GM19043 (cell line): ENCODE data around the gene ACSL3.

Experiments
- ATAC-seq: cut with Tn5 transposase; IDR thresholded peaks from one replicate; pipeline ENCODE4 v1.9.1; 2021; ENCODE audit warnings: low read depth; ENCODE audit not compliant: unreplicated experiment

ACSL3 gene

GRCh38 chr2:222938327-222938726 is 77.5 kb downstream of the ACSL3 start:
- no peak for ATAC-seq

DNA sequence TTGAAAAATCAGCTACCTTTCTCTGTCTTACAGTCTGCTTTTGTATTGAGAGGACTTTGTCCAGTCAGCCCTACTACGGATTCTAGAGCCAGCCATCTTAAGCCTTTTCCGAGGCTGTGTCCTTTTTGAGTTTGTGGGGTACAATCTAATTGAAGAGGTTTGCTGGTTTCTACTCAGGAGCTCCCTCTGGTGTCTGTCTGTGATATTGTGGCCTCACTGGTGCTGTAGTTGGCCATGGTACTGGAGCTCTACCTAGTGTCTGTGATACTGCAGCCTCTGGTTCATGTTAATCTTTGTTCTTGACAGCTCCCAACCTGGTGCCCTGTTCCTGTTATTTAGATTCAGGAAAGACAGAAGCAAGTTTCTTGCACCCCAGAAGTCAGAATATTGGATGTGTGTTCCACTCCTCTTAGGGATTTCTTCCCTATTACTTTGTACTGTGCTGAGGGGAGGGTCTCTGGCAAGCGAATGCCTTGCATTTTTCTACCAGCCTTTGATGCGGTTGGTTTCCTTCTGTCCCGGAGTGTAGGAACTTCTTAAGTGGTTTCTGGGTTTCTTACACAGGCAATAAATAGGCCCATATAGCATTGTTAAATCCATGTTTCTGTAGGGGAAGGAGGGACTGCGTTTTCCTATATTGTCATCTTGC is 78.5 kb downstream of the ACSL3 start:
- ATAC-seq = peak; percentile 67

DNA sequence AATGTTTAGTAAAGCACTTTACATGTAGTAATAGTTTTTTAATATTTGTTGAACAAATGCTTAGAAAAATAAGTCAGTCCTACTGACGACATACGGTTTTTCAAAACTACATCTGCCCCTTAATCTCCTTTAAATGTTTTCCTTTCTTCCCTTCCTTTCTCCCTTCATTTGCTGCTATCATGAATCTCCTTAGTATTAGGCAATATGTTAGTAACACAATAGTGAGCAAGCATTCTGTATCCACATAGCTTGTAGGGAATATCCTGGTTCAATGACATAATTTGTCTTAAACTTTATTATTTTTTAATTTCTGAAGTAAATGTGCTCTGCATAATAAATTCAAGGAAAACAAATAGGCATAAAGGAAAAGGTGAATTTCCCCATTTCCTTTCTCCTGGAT is 79.1 kb downstream of the ACSL3 start:
- no peak for ATAC-seq

GRCh38 chr2:222941510-222942032 is 80.7 kb downstream of the ACSL3 start:
- ATAC-seq = no peak

- no peak for ATAC-seq
Observed at GRCh38 chr2:222942561-222942960, 81.7 kb downstream of the ACSL3 start.

- ATAC-seq = no peak
Observed at GRCh38 chr2:222942977-222943376, 82.1 kb downstream of the ACSL3 start.

GRCh38 chr2:222943820-222944219 is 83.0 kb downstream of the ACSL3 start:
- ATAC-seq = peak; percentile 61

GRCh38 chr2:222944552-222944951 is 83.7 kb downstream of the ACSL3 start:
- no peak for ATAC-seq

DNA sequence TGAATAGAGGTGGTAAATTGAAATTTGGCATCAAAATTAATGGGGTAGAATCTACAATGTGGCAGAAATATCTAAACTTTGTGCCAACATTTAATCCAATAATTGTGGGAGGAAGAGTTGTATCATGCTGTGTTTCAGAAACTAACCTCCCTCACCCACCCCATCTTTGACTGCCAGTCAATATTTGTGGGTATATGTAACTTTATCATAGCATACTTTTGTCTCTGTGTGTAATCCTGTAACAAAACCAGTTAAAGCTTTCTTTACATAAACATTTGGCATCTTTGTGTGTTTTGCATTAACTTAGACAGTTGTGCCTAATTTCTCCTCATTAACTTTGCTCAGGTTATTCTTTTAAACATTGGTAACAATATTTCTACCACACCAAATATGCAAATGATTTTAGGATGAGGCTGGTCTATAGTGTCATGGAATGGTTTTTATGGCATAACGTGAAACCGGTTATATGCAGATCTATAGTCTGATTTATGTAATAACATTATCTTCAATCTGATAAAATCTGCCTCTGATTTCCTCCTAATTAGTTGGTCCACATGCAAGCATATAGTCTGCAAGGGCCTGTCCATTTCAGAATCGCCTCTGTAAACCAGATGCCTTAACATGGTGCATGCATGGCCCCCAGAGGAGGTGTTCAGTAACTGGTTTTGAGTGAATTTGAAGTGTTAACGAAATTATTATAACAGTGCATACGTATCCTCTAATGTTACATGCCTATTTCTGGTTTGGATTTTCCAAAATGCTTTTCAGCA is 84.3 kb downstream of the ACSL3 start:
- no peak for ATAC-seq

GRCh38 chr2:222945887-222946286 is 85.1 kb downstream of the ACSL3 start:
- ATAC-seq = no peak

GRCh38 chr2:222946700-222947287 is 86.0 kb downstream of the ACSL3 start:
- no peak for ATAC-seq

- no peak for ATAC-seq
Observed at GRCh38 chr2:222949073-222949472, 88.2 kb downstream of the ACSL3 start.

DNA sequence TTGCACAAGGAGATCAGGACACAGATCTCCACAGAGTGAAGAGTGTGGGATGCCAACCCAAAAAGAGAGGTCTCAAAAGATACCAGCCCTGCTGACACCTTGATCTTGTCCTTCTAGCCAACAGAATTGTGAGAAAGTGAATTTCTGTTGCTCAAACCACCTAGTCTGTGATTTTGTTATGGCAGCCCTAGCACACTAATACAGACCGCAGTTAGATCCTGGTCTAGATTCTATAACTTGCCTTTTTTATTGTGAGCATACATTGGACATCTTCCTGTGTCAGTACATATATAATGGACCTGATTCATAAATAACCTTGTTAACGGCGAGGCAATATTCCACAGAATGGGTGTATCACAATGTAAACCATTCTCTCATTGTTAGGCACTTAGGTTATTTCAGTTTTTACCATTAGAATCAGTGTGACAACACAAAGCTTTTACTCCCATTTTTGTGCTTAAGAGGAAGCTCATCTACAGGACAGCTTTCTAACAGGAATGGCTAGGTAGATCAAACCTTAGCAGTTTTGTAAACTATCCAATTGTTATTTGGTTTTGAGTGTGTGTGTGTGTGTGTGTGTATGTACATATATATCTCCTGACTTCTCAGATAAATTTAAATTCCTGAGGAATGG is 89.0 kb downstream of the ACSL3 start:
- no peak for ATAC-seq

- ATAC-seq = no peak
Observed at GRCh38 chr2:222950638-222951285, 89.9 kb downstream of the ACSL3 start.

GRCh38 chr2:222952204-222952603 is 91.4 kb downstream of the ACSL3 start:
- no peak for ATAC-seq

GRCh38 chr2:222955008-222955407 is 94.2 kb downstream of the ACSL3 start:
- no peak for ATAC-seq

DNA sequence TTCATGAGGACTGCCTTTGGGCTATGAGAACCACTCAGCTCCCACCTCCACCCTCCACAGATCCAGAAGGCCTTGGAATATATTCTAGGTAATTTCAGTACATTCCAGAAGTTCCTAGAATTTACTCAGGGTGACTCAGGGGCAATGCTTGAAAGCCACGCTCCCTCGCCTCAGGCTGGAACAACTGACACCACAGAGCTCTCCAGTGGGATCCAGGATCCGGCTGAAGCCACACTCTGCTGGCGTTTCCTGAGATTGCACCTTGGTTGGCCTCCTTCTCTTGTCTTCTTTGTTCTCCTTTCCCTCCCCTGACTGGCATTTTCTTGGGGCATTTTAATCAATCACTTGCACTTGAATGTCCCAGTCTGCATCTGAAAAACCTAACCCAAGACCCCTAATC is 98.5 kb downstream of the ACSL3 start:
- no peak for ATAC-seq

GRCh38 chr2:222960126-222960525 is 99.3 kb downstream of the ACSL3 start:
- peak; percentile 78 for ATAC-seq

DNA sequence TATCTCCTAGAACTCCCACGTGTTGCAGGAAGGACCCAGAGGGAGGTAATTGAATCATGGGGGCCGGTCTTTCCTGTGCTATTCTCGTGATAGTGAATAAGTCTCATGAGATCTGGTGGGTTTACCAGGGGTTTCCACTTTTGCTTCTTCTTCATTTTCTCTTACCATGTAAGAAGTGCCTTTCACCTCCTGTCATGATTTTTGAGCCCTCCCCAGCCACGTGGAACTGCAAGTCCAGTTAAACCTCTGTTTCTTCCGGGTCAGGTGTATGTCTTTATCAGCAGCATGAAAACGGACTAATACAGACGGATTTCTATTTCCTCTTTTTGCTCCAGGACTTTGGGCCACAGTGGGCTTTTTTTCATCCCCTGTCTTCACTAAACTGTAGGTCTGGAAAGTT is 102.8 kb downstream of the ACSL3 start:
- ATAC-seq = no peak

GRCh38 chr2:222964376-222965031 is 103.7 kb downstream of the ACSL3 start:
- ATAC-seq = no peak
